ENCODE measurements around the gene MBNL3.
"Not testable (repeated sequence)": the region's sequence is repeated elsewhere in the genome, so short reads cannot be mapped to it uniquely, and the experiment has no call there.

Gene MBNL3

DNA sequence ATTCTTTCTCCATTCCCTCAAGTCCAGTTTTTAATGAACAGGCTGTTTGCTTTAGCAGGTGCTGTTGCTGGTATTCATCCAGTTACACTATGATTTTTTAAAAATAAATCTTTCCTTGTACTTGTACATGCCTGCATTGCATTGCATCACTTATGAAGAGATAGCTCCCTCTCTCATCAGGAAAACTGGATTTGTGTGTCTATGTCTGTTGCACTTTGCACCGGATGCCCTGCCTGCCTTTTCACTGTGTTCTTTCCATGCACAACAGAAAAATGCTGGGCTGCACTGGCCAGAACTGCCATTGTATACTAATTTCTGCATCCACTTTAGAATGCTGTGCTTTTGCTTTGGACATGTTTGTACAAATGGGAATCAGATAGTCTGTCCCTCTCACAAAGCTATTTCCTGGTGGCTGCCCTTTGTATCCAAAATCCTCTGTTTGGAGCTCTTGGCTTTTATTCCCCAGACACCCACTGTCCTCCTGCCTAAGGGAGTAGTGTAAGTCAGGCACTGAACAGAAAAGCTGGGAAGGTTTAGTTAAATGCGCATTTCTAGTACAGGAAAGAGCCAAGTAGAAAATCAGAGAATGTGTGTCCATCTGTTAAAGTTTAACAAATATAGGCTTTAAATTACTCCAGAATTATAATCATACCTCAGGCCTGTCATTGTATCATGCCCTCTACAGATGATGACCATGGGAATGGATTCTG, 119.1 kb downstream of the MBNL3 start:
- DNase-seq (ENCODE audit: low spot score) = no peak

GRCh38 chrX:132367984-132368383, 120.9 kb downstream of the MBNL3 start:
- no peak for DNase-seq (ENCODE audit: low spot score)

DNA sequence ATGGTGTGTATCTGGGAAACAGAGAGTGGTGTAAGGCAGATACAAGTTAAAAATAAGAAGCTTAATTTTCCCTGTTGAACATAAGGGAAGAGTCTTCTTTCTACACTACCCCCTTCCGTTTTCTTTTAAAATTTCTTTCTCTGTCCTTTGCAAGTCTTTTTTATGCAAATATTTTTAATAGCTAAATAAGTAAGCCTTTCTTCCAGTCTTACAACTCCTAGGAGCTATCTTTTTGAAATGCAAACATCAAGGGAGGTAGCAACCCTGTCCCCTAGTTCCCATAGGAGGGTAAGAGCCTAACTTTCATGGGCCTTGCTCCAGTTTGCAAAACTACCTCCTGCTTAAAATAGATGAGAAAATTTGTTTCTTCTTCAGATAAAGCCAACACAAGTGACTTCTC, 121.5 kb downstream of the MBNL3 start:
- DNase-seq (ENCODE audit: low spot score) = no peak

GRCh38 chrX:132365490-132365889, 123.3 kb downstream of the MBNL3 start:
- no peak for DNase-seq (ENCODE audit: low spot score)

GRCh38 chrX:132364313-132364712, 124.5 kb downstream of the MBNL3 start:
- DNase-seq (ENCODE audit: low spot score) = no peak

- DNase-seq (ENCODE audit: low spot score) = no peak
These were observed 135.4 kb downstream of the MBNL3 start for GRCh38 chrX:132353430-132353829.

- DNase-seq (ENCODE audit: low spot score) = no peak
These were observed 152.7 kb downstream of the MBNL3 start for GRCh38 chrX:132336172-132336571.

- no peak for DNase-seq (ENCODE audit: low spot score)
These were observed 155.5 kb downstream of the MBNL3 start for GRCh38 chrX:132333351-132333750.

DNA sequence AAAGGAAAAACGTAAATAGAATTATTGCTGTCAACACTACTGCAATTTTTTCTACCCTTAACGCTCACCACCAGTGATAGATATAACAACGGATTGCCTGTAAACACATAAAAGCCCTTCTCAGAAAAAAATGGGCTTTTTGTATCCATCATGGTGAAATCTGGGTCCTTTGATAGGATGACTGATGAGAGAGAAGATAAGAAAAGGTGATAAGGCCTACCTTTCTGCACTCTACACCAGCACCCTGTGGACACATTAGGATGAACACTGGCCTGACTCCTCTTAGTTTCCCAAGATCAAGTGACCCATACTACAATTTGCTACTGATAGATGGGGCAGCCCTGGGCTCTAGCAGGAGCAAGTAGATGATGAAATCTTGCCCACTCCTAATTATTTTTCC, 157.3 kb downstream of the MBNL3 start:
- no peak for DNase-seq (ENCODE audit: low spot score)

DNA sequence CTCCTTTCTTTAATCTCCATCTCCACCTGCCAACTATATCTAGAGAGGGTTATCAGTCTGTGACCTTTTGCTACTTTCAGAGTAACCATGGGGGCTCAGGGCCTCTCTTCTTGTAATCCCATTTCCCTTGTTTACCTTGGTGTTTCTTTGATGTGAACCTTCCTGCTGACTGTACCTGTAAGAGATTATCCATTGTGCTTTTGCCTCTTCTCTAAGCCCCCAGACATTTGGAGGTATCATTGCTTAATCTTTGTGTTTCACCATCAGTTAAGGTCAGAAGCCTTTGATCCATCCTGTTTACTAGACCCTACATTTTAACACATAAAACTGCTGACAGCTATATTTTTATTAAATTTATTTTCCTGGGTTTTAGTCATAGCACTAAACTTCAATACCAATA, 157.8 kb downstream of the MBNL3 start:
- no peak for DNase-seq (ENCODE audit: low spot score)

DNA sequence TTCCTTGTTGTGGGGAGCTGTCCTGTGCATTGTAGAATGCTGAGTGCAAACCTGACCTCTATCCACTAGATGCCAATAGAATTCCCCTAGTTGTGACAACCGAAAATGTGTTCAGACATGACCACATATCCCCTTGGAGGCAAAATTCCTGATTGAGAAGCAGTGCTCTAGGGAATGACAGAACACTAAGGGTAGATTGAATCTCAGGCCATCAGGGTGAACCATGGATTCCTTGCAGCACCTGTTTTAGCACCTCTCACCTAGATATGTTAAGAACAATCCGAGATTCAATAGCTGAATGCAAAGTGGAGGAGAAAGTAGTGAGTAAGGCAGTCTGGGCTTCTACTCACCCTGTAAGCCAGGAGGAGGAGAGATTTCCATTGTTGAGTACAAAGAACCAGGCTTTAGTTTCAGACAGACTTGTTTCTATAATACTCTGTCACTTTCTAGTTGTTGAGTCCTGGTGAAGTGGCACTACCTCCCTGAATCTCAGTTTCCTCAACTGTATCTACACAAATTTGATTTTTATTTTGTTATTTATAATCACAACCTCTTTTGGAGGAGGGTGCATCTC, 158.6 kb downstream of the MBNL3 start:
- no peak for DNase-seq (ENCODE audit: low spot score)

- not testable (repeated sequence) for DNase-seq (ENCODE audit: low spot score)
These were observed 161.9 kb downstream of the MBNL3 start for GRCh38 chrX:132326960-132327359.
